ENCODE measurements around the gene LNP1.

GRCh38 chr3:100376301-100376700 lies 25.0 kb upstream of the LNP1 start:
- TF ChIP-seq GABPA (IDR thresholded peaks at IDR 0.05; ENCODE audit: low read depth) (no peak), POLR2AphosphoS5 (IDR thresholded peaks at IDR 0.05; ENCODE audit: low read depth) (no peak), CTCF (IDR thresholded peaks at IDR 0.05; ENCODE audit: insufficient read depth, low read length) (no peak)

All from HL-60 (cell line).